Stimulated activated CD4-positive, alpha-beta T cell treated with anti-CD3 and anti-CD28 coated beads, TNF-alpha, amount 100 ng/mL, for 48 hours (primary cell): Measurements from ENCODE around the gene SESN2.
"Not testable (repeated sequence)": the region's sequence is repeated elsewhere in the genome, so short reads cannot be mapped to it uniquely, and the experiment has no call there.

Experiments
- DNase-seq, 3 donors: peaks; one replicate each; pipeline ENCODE4 v3.0.0-alpha.2; 2020; ENCODE audit warnings: low read depth in 3 of 3

SESN2 gene

GRCh38 chr1:28288487-28288886 lies 29.2 kb downstream of the SESN2 start:
- DNase-seq: no peak

DNA sequence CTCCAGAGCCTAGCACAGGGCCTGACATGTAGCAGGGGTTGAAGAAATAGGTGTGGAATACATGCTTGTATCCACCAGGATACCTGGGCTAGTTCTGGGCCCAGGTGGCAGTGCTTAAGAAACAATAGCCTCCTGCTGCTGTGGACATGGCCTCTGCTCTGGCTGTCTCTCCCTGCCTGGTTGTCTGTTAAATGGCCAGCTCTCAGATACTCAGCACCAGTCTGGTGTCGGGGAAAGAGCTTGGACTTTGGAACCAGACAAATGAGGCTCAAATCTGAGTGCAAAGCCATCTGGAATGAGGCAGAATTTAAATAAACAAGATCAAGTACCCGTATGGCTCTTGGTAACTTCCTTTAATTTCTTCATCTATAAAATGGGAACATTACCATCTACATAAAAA lies 31.5 kb downstream of the SESN2 start:
- no peak for DNase-seq

DNA sequence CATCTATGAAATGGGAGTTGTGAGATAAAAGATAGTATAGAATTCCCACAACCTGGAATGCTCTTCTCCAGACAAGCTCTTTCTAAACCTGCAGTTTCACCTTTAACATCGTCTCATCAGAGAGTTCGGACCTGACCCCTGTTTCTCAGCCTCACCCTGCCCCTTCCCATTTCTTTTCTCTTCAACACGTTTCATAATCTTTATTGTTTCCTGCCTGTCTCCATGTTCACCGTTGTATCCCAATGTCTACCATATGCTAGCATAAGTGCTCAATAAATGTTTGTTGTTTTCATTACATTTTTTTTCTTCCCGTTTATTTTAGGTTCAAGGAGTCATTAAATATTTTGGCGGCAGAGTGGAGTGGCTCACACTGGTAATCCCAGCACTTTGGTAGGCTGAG lies 32.4 kb downstream of the SESN2 start:
- no peak for DNase-seq

DNA sequence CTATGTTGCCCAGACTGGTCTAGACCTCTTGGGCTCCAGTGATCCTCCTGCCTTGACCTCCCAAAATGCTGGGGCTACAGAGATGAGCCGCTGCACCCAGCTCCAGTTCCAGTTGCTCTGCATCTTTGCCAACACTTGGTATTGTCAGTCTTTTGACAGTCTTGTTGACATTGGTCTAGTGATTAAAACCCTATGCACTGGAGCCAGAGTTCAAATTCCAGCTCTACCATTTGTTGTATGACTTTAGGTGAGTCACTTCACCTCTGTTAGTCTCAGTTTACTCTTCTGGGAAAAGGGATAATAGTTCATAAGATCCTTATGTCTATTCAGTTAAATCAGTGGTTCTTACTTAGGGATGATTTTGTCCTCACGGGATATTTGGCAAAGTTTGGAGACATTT lies 36.6 kb downstream of the SESN2 start:
- DNase-seq: no peak

- DNase-seq: no peak
These were observed 37.3 kb downstream of the SESN2 start for GRCh38 chr1:28296401-28297261.

- DNase-seq: no peak
These were observed 38.5 kb downstream of the SESN2 start for GRCh38 chr1:28297826-28298225.

- DNase-seq: no peak
These were observed 39.1 kb downstream of the SESN2 start for GRCh38 chr1:28298438-28298837.

- DNase-seq: no peak
These were observed 42.3 kb downstream of the SESN2 start for GRCh38 chr1:28301368-28302174.

- no peak for DNase-seq
These were observed 42.9 kb downstream of the SESN2 start for GRCh38 chr1:28302247-28302646.

DNA sequence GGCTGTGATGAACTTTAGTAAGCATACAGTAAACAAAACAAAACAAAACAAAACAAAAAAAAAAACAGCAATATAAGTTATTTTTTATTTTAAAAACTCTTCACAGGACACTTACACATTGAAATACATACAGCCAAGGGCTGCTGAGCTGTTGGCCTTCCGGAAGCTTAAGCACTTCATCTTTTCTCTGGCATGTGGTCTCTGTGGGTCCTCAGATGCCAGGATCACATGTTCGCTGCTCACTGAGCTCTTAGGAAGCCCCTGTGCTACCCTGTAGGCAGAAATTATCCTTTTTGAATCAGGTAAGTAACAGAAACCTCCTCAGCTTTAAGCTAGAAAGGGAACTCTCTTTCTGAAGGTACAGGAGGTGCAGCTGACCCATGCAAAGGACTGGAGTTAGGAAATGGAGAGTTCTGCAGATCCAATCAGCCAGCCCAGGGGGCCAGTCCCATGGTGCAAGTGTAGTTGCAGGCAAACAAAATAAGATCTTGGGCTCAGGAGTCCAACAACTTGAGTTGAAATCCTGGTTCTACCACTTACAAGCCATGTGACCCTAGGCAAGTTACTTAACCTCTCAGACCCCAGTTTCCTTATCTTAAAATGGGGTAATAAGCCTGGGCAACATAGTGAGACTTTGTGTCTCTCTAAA lies 47.1 kb downstream of the SESN2 start:
- DNase-seq: no peak

DNA sequence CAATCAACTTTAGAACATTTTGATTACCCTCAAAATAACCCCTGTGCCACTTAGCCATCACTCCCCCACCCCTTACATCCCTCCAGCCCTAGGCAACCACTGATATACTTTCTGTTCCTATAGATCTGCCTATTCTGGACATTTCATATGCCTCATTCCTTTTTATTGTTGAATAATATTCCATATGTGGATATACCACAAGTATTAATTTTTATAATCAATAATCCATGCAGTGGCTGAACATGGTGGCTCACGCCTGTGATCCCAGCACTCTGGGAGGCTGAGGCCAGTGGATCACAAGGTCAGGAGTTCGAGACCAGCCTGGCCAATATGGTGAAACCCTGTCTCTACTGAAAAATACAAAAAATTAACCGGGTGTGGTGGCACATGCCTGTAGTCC lies 49.4 kb downstream of the SESN2 start:
- no peak for DNase-seq

GRCh38 chr1:28309702-28310101 lies 50.4 kb downstream of the SESN2 start:
- no peak for DNase-seq

- no peak for DNase-seq
These were observed 54.6 kb downstream of the SESN2 start for GRCh38 chr1:28313702-28314546.

GRCh38 chr1:28314547-28314941 lies 55.2 kb downstream of the SESN2 start:
- DNase-seq: no peak

- no peak for DNase-seq
These were observed 57.7 kb downstream of the SESN2 start for GRCh38 chr1:28317014-28317413.

GRCh38 chr1:28322194-28322593 lies 62.9 kb downstream of the SESN2 start:
- no peak for DNase-seq

DNA sequence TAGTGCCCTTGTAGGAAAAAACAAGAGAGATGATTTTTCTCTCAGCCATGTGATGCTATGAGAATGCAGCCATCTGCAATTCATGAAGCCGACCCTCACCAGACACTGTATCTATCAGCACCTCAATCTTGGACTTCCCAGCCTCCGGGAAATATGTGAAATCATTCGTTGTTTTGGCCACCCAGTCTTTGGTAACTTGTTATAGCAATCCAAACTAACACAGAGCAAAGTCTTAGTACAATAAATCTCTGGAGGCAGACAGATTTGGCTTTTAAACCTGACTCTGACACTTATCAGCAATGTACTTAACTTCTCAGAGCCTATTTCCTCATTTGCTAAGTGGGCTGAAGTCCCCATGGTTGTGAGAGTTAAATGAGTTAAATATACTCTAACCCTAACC lies 64.4 kb downstream of the SESN2 start:
- no peak for DNase-seq

DNA sequence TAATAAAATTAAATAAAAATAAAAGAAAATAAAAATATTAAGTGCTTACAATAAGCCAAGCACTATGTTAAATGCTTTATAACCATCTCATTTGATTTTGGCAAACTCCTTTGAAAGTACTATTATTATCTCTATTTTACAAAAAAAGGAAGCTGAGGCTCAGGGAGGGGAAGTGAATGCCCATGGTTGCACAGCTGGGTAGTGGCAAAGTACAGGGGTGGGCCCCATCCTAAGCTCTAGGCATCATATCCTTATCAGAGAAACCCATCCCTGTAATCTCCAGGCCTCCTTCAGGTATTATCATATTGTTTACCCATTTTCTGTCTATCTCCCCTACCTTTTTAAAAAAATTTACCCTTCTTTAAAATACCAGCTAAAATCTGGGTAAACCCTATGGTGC lies 67.2 kb downstream of the SESN2 start:
- DNase-seq: no peak

DNA sequence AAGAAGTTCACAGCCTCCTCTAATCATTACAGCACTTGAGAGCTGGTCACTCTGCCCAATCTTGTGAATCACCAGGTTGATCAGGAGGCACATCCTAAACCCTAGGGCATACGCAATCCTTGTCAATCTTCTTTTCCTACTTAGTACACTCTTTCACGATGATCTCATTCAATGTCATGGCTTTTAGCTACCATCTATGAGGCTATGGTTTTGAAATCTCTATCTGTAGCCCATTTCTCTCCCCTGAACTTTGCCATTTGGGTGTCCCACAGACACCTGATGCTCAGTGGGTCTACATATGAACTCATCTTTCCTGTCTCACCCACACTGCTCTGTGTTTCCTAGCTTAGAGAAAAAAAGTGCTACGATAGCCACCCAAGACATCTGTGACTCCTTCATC lies 67.7 kb downstream of the SESN2 start:
- DNase-seq: no peak

DNA sequence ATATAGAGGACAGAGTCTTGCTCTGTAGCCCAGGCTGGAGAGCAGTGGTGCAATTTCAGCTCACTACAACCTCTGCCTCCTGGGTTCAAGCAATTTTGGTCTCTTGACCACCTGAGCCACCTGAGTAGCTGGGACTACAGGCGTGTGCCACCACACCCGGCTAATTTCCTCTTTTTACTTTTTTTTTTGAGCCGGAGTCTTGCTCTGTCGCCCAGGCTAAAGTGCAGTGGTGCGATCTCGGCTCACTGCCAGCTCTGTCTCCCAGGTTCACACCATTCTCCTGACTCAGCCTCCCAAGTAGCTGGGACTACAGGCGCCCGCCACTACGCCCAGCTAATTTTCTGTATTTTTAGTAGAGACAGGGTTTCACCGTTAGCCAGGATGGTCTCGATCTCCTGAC lies 68.1 kb downstream of the SESN2 start:
- DNase-seq: not testable (repeated sequence)

DNA sequence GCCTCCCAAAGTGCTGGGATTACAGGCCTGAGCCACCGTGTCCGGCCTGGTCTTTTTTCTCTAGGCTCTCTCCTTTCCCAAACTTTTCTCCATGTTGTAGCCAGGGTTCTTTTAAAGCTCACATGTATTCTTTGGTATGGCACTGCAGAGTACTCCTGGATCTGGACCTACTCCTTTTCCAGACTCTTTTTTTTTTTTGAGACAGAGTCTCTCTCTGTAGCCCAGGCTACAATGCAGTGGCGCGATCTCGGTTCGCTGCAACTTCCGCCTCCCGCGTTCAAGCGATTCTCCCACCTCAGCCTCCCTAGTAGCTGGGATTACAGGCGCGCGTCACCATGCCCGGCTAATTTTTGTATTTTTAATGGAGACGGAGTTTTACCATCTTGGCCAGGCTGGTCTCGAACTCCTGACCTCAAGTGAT lies 68.9 kb downstream of the SESN2 start:
- no peak for DNase-seq
